ENCODE data around the gene ABTB1. TPM values are rescaled to one million over a fixed set of nuclear protein-coding genes. Genes with fewer than 3 reads are reported as not detected.
A peak's percentile ranks its signal among the peaks of the same experiment; 100 is the strongest.

Gene ABTB1
- total and polyA plus RNA-seq, 5 donors from 2014 or later = 120 to 130 (median 123) TPM

- H3K36me3 ChIP-seq (ENCODE audit: control insufficient read depth, insufficient read depth, low read length) = no peaks in the 10 kb centered on the region
- Mint-ChIP-seq H3K4me3 (no peak overlapping the region), H3K4me1 (no peaks in the 10 kb centered on the region), H3K27me3 (peaks cover 10% of the 10 kb centered on the region), H3K27ac (no peak overlapping the region), H3K9me3 (no peaks in the 10 kb centered on the region), H3K36me3 (peaks cover 8% of the 10 kb centered on the region)
- ATAC-seq (ENCODE audit: low read depth in 2 of 2) (no peak), DNase-seq (no peak)
- no peaks in the 10 kb centered on the region for H3K27me3 ChIP-seq (ENCODE audit: control insufficient read depth, insufficient read depth, low read length)
- no peak overlapping the region for H3K27ac ChIP-seq (ENCODE audit: insufficient read depth, low read length, poor library complexity, severe bottlenecking)
- H3K4me3 ChIP-seq (ENCODE audit: low read depth, low read length) = no peak overlapping the region
- no peaks in the 10 kb centered on the region for H3K4me1 ChIP-seq (ENCODE audit: control insufficient read depth, insufficient read depth, low read length, poor library complexity, severe bottlenecking)
- no peaks in the 10 kb centered on the region for H3K9me3 ChIP-seq (ENCODE audit: control insufficient read depth in 2 of 2, low read length in 2 of 2)
Measured at GRCh38 chr3:127662001-127662469, 10.7 kb upstream of the ABTB1 start.

DNA sequence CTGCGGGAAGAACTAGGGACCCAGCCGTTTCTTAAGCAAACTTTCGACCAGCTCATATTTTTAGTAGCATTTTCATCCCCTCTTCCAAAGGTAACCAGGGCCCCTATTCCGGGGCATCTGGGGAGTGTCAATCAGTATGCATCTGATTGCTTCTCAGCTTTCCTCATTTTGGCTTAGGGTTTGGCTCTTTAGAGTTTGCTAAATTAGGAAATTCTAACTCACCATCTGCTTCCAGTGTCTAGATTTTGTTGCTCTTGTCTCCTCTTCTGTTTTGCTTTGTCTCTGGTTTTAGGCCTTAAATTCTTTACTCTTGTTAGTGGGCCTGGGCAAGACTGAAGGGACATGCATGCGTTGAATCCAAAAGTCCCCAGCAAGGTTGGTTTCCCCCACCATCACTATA, 9.6 kb upstream of the ABTB1 start:
- H3K36me3 ChIP-seq (ENCODE audit: control insufficient read depth, insufficient read depth, low read length) = no peaks in the 10 kb centered on the region
- no peak overlapping the region for H3K27ac ChIP-seq (ENCODE audit: insufficient read depth, low read length, poor library complexity, severe bottlenecking)
- H3K27me3 Mint-ChIP-seq = peaks cover 10% of the 10 kb centered on the region
- no peaks in the 10 kb centered on the region for H3K9me3 Mint-ChIP-seq
- no peaks in the 10 kb centered on the region for H3K9me3 ChIP-seq (ENCODE audit: control insufficient read depth in 2 of 2, low read length in 2 of 2)
- DNase-seq (no peak), ATAC-seq (ENCODE audit: low read depth in 2 of 2) (no peak)
- no peak overlapping the region for H3K27ac Mint-ChIP-seq
- no peaks in the 10 kb centered on the region for H3K4me1 Mint-ChIP-seq
- H3K27me3 ChIP-seq (ENCODE audit: control insufficient read depth, insufficient read depth, low read length) = no peaks in the 10 kb centered on the region
- no peaks in the 10 kb centered on the region for H3K4me1 ChIP-seq (ENCODE audit: control insufficient read depth, insufficient read depth, low read length, poor library complexity, severe bottlenecking)
- peaks cover 8% of the 10 kb centered on the region for H3K36me3 Mint-ChIP-seq
- no peak overlapping the region for H3K4me3 Mint-ChIP-seq
- no peak overlapping the region for H3K4me3 ChIP-seq (ENCODE audit: low read depth, low read length)

DNA sequence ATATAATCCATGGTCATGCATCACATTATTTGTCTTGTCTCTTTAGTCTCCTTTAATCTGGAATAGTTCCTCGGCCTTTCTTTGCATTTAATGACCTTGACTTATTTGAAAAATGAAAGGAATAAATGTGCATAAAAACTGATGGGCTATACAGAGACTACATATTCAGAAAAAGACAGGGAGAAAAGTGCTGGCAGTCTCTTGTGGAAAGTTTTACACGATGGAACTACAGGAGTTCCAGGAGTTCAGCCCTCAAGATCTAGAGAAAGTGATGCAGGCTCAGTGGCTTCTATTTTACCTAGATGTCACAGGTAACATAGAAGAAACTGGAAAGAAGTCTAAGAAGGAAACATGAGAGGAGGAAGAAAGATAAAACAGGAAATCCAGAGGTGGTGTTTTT, 7.6 kb upstream of the ABTB1 start:
- no peak overlapping the region for H3K27ac Mint-ChIP-seq

DNA sequence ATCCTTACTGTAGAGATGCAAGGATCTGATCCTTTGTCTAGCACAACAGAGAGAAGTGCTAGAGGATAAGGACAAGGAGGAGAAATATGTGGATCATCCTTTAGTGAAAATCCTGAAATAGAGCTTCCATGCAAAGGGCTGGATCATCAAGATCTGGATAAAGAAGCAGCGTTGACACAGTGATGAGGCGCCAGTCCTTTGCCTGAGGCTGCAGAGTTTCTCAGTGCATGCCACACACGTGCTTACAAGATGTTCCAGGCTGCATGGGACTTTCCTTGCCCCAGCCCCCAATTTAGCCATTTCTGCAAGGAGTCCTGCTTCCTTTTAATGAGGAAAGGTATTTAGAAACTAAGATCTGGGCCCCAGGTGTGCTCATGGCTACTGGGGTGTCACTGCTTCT, 7.2 kb upstream of the ABTB1 start:
- no peaks in the 10 kb centered on the region for H3K9me3 ChIP-seq (ENCODE audit: control insufficient read depth in 2 of 2, low read length in 2 of 2)
- Mint-ChIP-seq H3K4me3 (peak overlapping the region in 1 of 4 donors; percentile 62), H3K9me3 (no peaks in the 10 kb centered on the region), H3K27me3 (peaks cover 6% of the 10 kb centered on the region), H3K27ac (no peak overlapping the region), H3K4me1 (no peaks in the 10 kb centered on the region), H3K36me3 (peaks cover 5% of the 10 kb centered on the region)
- no peaks in the 10 kb centered on the region for H3K27me3 ChIP-seq (ENCODE audit: control insufficient read depth, insufficient read depth, low read length)
- H3K4me1 ChIP-seq (ENCODE audit: control insufficient read depth, insufficient read depth, low read length, poor library complexity, severe bottlenecking) = no peaks in the 10 kb centered on the region
- ATAC-seq (ENCODE audit: low read depth in 2 of 2) = no peak
- DNase-seq = no peak
- H3K27ac ChIP-seq (ENCODE audit: insufficient read depth, low read length, poor library complexity, severe bottlenecking) = no peak overlapping the region
- H3K4me3 ChIP-seq (ENCODE audit: low read depth, low read length) = no peak overlapping the region
- no peaks in the 10 kb centered on the region for H3K36me3 ChIP-seq (ENCODE audit: control insufficient read depth, insufficient read depth, low read length)

More for the DNA sequence above, 7.6 kb upstream of the ABTB1 start:
- Histone ChIP-seq H3K27me3 (ENCODE audit: control insufficient read depth, insufficient read depth, low read length) (no peaks in the 10 kb centered on the region), H3K9me3 (ENCODE audit: control insufficient read depth in 2 of 2, low read length in 2 of 2) (no peaks in the 10 kb centered on the region), H3K27ac (ENCODE audit: insufficient read depth, low read length, poor library complexity, severe bottlenecking) (no peak overlapping the region), H3K4me1 (ENCODE audit: control insufficient read depth, insufficient read depth, low read length, poor library complexity, severe bottlenecking) (no peaks in the 10 kb centered on the region), H3K4me3 (ENCODE audit: low read depth, low read length) (no peak overlapping the region), H3K36me3 (ENCODE audit: control insufficient read depth, insufficient read depth, low read length) (no peaks in the 10 kb centered on the region)
- Mint-ChIP-seq H3K36me3 (peaks cover 7% of the 10 kb centered on the region), H3K4me1 (no peaks in the 10 kb centered on the region), H3K4me3 (peak overlapping the region in 1 of 4 donors; percentile 62), H3K9me3 (no peaks in the 10 kb centered on the region), H3K27me3 (peaks cover 6% of the 10 kb centered on the region)
- DNase-seq (no peak), ATAC-seq (ENCODE audit: low read depth in 2 of 2) (no peak)

DNA sequence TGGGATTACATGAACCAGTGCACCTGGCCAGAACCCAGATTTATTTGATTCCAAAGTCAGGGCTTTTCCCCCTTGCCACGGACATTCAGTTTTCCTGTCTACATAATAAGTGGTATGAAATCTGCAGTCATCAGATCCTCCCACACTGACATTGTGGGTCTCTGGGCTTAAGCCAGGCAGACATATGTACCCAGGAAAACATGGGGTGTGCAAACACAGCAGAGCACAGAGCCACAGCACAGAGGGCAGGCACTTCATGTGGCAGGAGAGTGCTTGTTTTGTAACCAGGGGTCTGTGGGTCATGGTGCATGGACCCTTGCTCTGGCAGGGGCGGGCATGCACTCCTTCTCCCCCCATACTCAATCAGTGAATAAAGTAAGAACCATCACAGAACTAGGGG, 6.1 kb upstream of the ABTB1 start:
- no peak overlapping the region for H3K4me3 ChIP-seq (ENCODE audit: low read depth, low read length)
- no peaks in the 10 kb centered on the region for H3K36me3 ChIP-seq (ENCODE audit: control insufficient read depth, insufficient read depth, low read length)
- Mint-ChIP-seq H3K27me3 (peaks cover 6% of the 10 kb centered on the region), H3K4me1 (peaks cover 0 to 5% (median 0%) of the 10 kb centered on the region in 4 donors), H3K4me3 (peak overlapping the region in 2 of 4 donors; percentile 61 to 62), H3K27ac (no peak overlapping the region), H3K36me3 (peaks cover 5% of the 10 kb centered on the region), H3K9me3 (peaks cover 0 to 1% (median 0%) of the 10 kb centered on the region in 7 donors)
- ATAC-seq (ENCODE audit: low read depth in 2 of 2) (no peak), DNase-seq (no peak)
- no peaks in the 10 kb centered on the region for H3K27me3 ChIP-seq (ENCODE audit: control insufficient read depth, insufficient read depth, low read length)
- H3K9me3 ChIP-seq (ENCODE audit: control insufficient read depth in 2 of 2, low read length in 2 of 2) = no peaks in the 10 kb centered on the region
- H3K27ac ChIP-seq (ENCODE audit: insufficient read depth, low read length, poor library complexity, severe bottlenecking) = no peak overlapping the region
- H3K4me1 ChIP-seq (ENCODE audit: control insufficient read depth, insufficient read depth, low read length, poor library complexity, severe bottlenecking) = peaks cover 3% of the 10 kb centered on the region

DNA sequence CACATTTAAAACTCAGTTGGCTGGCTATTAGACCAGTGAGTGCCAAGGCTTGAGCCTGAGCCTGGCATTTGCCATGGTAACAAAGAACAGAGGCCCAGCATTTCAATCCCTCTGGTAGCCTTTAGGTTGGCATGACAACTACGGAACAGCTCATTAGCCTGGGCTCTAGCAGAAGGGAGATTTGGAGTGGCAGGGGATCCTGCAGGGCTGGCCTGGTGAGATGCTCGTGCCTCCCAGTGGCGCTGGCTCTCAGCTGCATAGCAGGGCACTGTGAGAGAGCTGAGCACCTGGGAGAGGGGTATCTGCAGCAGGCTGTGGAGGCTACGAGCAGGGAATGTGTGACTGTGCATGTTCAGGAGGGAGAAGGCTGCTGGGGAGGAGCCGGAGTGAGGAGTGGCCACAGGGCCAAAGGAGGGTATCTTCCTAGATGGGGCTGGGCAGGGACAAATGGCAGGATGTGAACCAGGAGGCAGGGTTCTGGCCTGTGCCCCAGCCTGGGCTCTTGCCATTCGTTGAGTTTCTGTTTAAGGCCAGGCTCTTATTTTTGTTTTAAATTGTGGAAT, 5.6 kb upstream of the ABTB1 start:
- ATAC-seq (ENCODE audit: low read depth in 2 of 2) (no peak), DNase-seq (no peak)
- H3K27ac ChIP-seq (ENCODE audit: insufficient read depth, low read length, poor library complexity, severe bottlenecking) = no peak overlapping the region
- no peak overlapping the region for H3K4me3 ChIP-seq (ENCODE audit: low read depth, low read length)
- peaks cover 8% of the 10 kb centered on the region for H3K4me1 ChIP-seq (ENCODE audit: control insufficient read depth, insufficient read depth, low read length, poor library complexity, severe bottlenecking)
- peak overlapping the region in 1 of 4 donors; percentile 62 for H3K4me3 Mint-ChIP-seq
- H3K9me3 Mint-ChIP-seq = peaks cover 0 to 1% (median 0%) of the 10 kb centered on the region in 7 donors
- no peaks in the 10 kb centered on the region for H3K9me3 ChIP-seq (ENCODE audit: control insufficient read depth in 2 of 2, low read length in 2 of 2)
- peaks cover 0 to 8% (median 0%) of the 10 kb centered on the region in 4 donors for H3K4me1 Mint-ChIP-seq
- H3K36me3 Mint-ChIP-seq = peaks cover 5% of the 10 kb centered on the region
- H3K27me3 ChIP-seq (ENCODE audit: control insufficient read depth, insufficient read depth, low read length) = no peaks in the 10 kb centered on the region
- H3K36me3 ChIP-seq (ENCODE audit: control insufficient read depth, insufficient read depth, low read length) = no peaks in the 10 kb centered on the region
- H3K27me3 Mint-ChIP-seq = peaks cover 6% of the 10 kb centered on the region
- H3K27ac Mint-ChIP-seq = no peak overlapping the region

DNA sequence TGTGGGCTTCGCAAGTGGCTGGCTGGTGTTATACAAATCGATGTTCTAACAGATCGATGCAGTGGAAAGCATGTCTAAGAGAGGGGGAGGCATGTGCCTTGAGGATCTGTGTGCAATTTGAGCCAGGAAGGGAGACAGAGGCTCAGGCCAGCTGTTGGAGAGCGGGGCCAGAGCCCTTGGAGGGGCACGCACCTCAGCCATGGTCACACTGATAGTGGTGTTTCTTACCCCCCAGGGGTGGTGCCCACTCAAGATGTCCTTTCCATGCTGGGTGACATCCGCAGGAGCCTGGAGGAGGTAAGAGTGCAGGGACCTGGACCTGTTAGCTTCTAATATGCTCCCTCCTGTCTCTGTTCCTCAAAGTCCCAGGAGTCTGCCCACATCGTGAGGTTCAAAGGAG, 3.8 kb upstream of the ABTB1 start:
- H3K4me1 Mint-ChIP-seq = peaks cover 0 to 13% (median 2%) of the 10 kb centered on the region in 4 donors
- H3K27me3 Mint-ChIP-seq = peaks cover 6% of the 10 kb centered on the region
- H3K36me3 Mint-ChIP-seq = no peaks in the 10 kb centered on the region
- no peak for ATAC-seq (ENCODE audit: low read depth in 2 of 2)
- no peak for DNase-seq
- Histone ChIP-seq H3K36me3 (ENCODE audit: control insufficient read depth, insufficient read depth, low read length) (no peaks in the 10 kb centered on the region), H3K27me3 (ENCODE audit: control insufficient read depth, insufficient read depth, low read length) (no peaks in the 10 kb centered on the region), H3K27ac (ENCODE audit: insufficient read depth, low read length, poor library complexity, severe bottlenecking) (no peak overlapping the region), H3K9me3 (ENCODE audit: control insufficient read depth in 2 of 2, low read length in 2 of 2) (no peaks in the 10 kb centered on the region), H3K4me1 (ENCODE audit: control insufficient read depth, insufficient read depth, low read length, poor library complexity, severe bottlenecking) (peaks cover 19% of the 10 kb centered on the region), H3K4me3 (ENCODE audit: low read depth, low read length) (no peak overlapping the region)
- peak overlapping the region in 3 of 4 donors; percentile 27 to 83 (median 48) for H3K4me3 Mint-ChIP-seq
- no peak overlapping the region for H3K27ac Mint-ChIP-seq
- peaks cover 0 to 1% (median 0%) of the 10 kb centered on the region in 7 donors for H3K9me3 Mint-ChIP-seq
